PC-9 (cell line): ENCODE data around the gene SMC6.

ENCODE experiments used
- EZH2 ChIP-seq: fragments of 200-600 bp; sonication (generic); IDR thresholded peaks from 2 replicates; pipeline ENCODE4 v1.8.0; 2017; ENCODE audit warnings: antibody characterized with exemption, low read depth
- TF ChIP-seq, protein P1 (sequence below): fragments of 200-600 bp; sonication (generic); conservative IDR thresholded peaks from 2 replicates; pipeline ENCODE4 v1.6.1; 2017; ENCODE audit warnings: mixed run types, antibody characterized with exemption, mild to moderate bottlenecking, moderate library complexity

DNA sequence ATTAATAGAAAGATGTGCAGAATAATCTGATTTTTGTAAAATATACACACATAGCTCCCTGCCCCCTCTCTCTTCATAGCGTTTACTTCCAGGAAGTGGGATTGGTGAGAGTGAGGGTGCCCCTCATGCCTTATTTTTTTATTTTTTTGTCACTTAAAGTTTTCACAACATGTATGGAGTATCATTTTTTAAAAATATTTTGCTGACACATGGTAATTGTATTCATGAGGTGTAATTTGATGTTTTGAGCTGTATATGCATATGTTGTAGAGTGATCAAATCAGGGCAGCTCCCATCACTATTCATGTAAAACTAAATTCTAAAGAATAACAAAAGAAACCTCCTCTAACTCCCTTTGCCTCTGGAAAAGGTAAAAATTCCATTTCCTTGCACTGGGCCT, 138.5 kb downstream of the SMC6 start:
- TF ChIP-seq, protein P1, sequence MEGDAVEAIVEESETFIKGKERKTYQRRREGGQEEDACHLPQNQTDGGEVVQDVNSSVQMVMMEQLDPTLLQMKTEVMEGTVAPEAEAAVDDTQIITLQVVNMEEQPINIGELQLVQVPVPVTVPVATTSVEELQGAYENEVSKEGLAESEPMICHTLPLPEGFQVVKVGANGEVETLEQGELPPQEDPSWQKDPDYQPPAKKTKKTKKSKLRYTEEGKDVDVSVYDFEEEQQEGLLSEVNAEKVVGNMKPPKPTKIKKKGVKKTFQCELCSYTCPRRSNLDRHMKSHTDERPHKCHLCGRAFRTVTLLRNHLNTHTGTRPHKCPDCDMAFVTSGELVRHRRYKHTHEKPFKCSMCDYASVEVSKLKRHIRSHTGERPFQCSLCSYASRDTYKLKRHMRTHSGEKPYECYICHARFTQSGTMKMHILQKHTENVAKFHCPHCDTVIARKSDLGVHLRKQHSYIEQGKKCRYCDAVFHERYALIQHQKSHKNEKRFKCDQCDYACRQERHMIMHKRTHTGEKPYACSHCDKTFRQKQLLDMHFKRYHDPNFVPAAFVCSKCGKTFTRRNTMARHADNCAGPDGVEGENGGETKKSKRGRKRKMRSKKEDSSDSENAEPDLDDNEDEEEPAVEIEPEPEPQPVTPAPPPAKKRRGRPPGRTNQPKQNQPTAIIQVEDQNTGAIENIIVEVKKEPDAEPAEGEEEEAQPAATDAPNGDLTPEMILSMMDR, result no peak
- no peak for TF ChIP-seq EZH2
